ENCODE data around the gene CEBPZOS. TPM values are rescaled to one million over a fixed set of nuclear protein-coding genes. Genes with fewer than 3 reads are reported as not detected.

CEBPZOS gene
- total and polyA plus RNA-seq, 9 of the 15 experiments (the other 6 are each of a cell fraction or from before 2014, with no cell fraction given) = 21.7 to 64.8 (median 46.7) TPM

DNA sequence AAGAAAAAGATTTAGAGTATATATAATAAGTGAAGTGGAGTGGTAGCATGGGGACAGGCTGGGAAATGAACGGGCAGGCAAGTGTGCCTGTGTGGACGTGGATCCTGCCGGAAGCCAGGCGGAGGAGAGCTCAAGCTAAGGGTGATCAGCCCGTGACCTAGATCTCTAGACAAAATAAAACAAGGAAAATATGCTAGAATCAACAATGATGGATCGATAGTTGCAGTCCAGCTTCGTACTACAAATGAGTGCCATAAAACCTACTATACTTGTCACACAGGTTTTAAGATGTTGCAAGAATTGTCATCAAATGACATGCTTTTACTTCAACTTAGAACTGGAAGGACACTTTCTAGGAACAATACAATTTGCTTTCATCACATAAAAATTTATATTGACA lies 48.0 kb upstream of the CEBPZOS start:
- Histone ChIP-seq H3K79me2 (ENCODE audit: control insufficient read depth, insufficient read depth, low read length) (peaks cover 12% of the 10 kb centered on the region), H4K20me1 (replicated peaks; ENCODE audit: control insufficient read depth, insufficient read depth, low read length) (no peaks in the 10 kb centered on the region), H3K4me2 (ENCODE audit: insufficient read depth, low read length) (no peak overlapping the region), H3K4me3 (no peak overlapping the region), H3K9me1 (ENCODE audit: control insufficient read depth, insufficient read depth, low read length) (no peaks in the 10 kb centered on the region), H3K27ac (ENCODE audit: extremely low read depth, low read depth, low read length) (no peak overlapping the region), H3K9ac (ENCODE audit: insufficient read depth in 1 of 2, low read depth in 2 of 2, low read length in 2 of 2) (no peak overlapping the region), H3K4me1 (replicated peaks in 1 of 2; ENCODE audit: control insufficient read depth in 2 of 2, insufficient read depth in 2 of 2, low read length in 2 of 2) (peaks cover 2 to 7% of the 10 kb centered on the region in 2 experiments; a peak in 3 of 5 replicates), H3K9me3 (replicated peaks; ENCODE audit: control insufficient read depth, insufficient read depth, low read depth, low read length) (no peaks in the 10 kb centered on the region), H2AFZ (ENCODE audit: low read depth, low read length) (no peak overlapping the region), H3K27me3 (ENCODE audit: control insufficient read depth in 2 of 2, insufficient read depth in 2 of 2, low read length in 2 of 2) (no peaks in the 10 kb centered on the region), H3K36me3 (ENCODE audit: control insufficient read depth, insufficient read depth, low read length) (peaks cover 30% of the 10 kb centered on the region; the same call in 2 of the 3 replicates)
- no peak for DNase-seq (ENCODE audit: extremely low read depth in 1 of 4, low spot score in 3 of 4)
- FAIRE-seq = no peak
- no peak for ATAC-seq
- in situ Hi-C loops (cut with MboI) (no loop called here), intact Hi-C loops (cut with micrococcal nuclease) (no loop called here)
- TF ChIP-seq SIN3B (IDR thresholded peaks at IDR 0.05; ENCODE audit: low read depth) (no peak), ZKSCAN1 (IDR thresholded peaks at IDR 0.05; ENCODE audit: low read depth, low read length) (no peak), RB1 (IDR thresholded peaks at IDR 0.05; ENCODE audit: low read depth) (no peak), ZNF551 (CRISPR knock-in tag; IDR thresholded peaks at IDR 0.05) (no peak), ZNF232 (CRISPR knock-in tag; IDR thresholded peaks at IDR 0.05) (no peak), EWSR1 (IDR thresholded peaks at IDR 0.05; ENCODE audit: borderline replicate concordance, low read depth, partially characterized antibody) (no peak), RAD51 (IDR thresholded peaks at IDR 0.05; ENCODE audit: borderline replicate concordance, low read depth) (no peak)
- TF ChIP-seq, protein P1, sequence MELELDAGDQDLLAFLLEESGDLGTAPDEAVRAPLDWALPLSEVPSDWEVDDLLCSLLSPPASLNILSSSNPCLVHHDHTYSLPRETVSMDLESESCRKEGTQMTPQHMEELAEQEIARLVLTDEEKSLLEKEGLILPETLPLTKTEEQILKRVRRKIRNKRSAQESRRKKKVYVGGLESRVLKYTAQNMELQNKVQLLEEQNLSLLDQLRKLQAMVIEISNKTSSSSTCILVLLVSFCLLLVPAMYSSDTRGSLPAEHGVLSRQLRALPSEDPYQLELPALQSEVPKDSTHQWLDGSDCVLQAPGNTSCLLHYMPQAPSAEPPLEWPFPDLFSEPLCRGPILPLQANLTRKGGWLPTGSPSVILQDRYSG (tag; conservative IDR thresholded peaks at IDR 0.05; ENCODE audit: low read depth) = no peak
- TF ChIP-seq, protein P2, sequence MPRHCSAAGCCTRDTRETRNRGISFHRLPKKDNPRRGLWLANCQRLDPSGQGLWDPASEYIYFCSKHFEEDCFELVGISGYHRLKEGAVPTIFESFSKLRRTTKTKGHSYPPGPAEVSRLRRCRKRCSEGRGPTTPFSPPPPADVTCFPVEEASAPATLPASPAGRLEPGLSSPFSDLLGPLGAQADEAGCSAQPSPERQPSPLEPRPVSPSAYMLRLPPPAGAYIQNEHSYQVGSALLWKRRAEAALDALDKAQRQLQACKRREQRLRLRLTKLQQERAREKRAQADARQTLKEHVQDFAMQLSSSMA (CRISPR knock-in tag; IDR thresholded peaks at IDR 0.05) = no peak
- ChIA-PET POLR2A (no interaction called here), CTCF (ENCODE audit: low intra/inter-chr PET ratio) (no interaction called here)
- WGBS (ENCODE audit: insufficient coverage, low coverage, missing lambda C conversion rate) = 97% methylated on average over 7 of the region's 7 CpGs
- BruUV-seq (replicated peaks) = no TSS peak
